CD4-positive, alpha-beta T cell (primary cell): Measurements from ENCODE around the gene DSCAML1. TPM values are rescaled to one million over a fixed set of nuclear protein-coding genes. Genes with fewer than 3 reads are reported as not detected.

Experiments used
- ATAC-seq: fragments of 200-7000 bp; cut with Tn5 transposase; one replicate; pipeline ENCODE4 v1.10.0; 2022; ENCODE audit warnings: mild to moderate bottlenecking; ENCODE audit not compliant: poor library complexity
- CTCF ChIA-PET: fragments of 350-600 bp; sonication (Branson Sonifier 250); formaldehyde crosslinking; loops from one replicate; lab custom pipeline; 2021; ENCODE audit warnings: antibody characterized with exemption, inconsistent platforms; lab: Charles Lee
- POLR2A ChIA-PET: fragments of 350-600 bp; sonication (Branson Sonifier 250); formaldehyde crosslinking; loops from one replicate; lab custom pipeline; 2021; ENCODE audit warnings: antibody characterized with exemption, inconsistent platforms; lab: Charles Lee
- DNase-seq, 14 experiments: peaks; one replicate each; pipeline ENCODE4 v3.0.0-alpha.2; 2013 to 2020; ENCODE audit warnings: mixed read lengths in 2 of 14
- H3K27ac ChIP-seq, 2 donors: one replicate each; pipeline versions ENCODE4 v1.5.1 to v1.7.0; 2013; ENCODE audit warnings: low read length in 2 of 2, low read depth in 1 of 2, mild to moderate bottlenecking in 1 of 2
- H3K27me3 ChIP-seq, 2 experiments: 1 replicate in 1 of 2; 2 replicates in 1 of 2; pipeline versions ENCODE4 v1.6.1 to v1.7.0; 2013; ENCODE audit warnings: low read length in 2 of 2, control low read depth in 1 of 2, mild to moderate bottlenecking in 1 of 2, moderate library complexity in 1 of 2; ENCODE audit not compliant: insufficient read depth in 2 of 2, control insufficient read depth in 1 of 2
- H3K36me3 ChIP-seq: one replicate; pipeline ENCODE4 v1.6.1; 2013; ENCODE audit warnings: low read length, control low read depth; ENCODE audit not compliant: insufficient read depth
- H3K4me1 ChIP-seq: one replicate; pipeline ENCODE4 v1.6.1; 2013; ENCODE audit warnings: low read length, control low read depth; ENCODE audit not compliant: insufficient read depth
- H3K4me3 ChIP-seq: one replicate; pipeline ENCODE4 v1.5.1; 2013; ENCODE audit warnings: mild to moderate bottlenecking, low read length, moderate library complexity
- H3K9me3 ChIP-seq, 2 experiments: 1 replicate in 1 of 2; 2 replicates in 1 of 2; pipeline versions ENCODE4 v1.6.1 to v1.7.0; 2013; ENCODE audit warnings: low read length in 2 of 2, mild to moderate bottlenecking in 2 of 2, control low read depth in 1 of 2, moderate library complexity in 1 of 2; ENCODE audit not compliant: control insufficient read depth in 1 of 2, insufficient read depth in 1 of 2
- H3K27ac Mint-ChIP-seq: one replicate; pipeline ENCODE4 v1.8.0; 2020; ENCODE audit warnings: mixed read lengths
- H3K27me3 Mint-ChIP-seq: one replicate; pipeline ENCODE4 v1.8.0; 2021; ENCODE audit warnings: mixed read lengths
- H3K36me3 Mint-ChIP-seq: one replicate; pipeline ENCODE4 v1.8.0; 2021; ENCODE audit warnings: low read depth, mixed read lengths
- H3K4me1 Mint-ChIP-seq: one replicate; pipeline ENCODE4 v1.8.0; 2021; ENCODE audit warnings: low read depth, mixed read lengths
- H3K4me3 Mint-ChIP-seq: one replicate; pipeline ENCODE4 v1.8.0; 2020; ENCODE audit warnings: mild to moderate bottlenecking, mixed read lengths
- H3K9me3 Mint-ChIP-seq: one replicate; pipeline ENCODE4 v1.8.0; 2020; ENCODE audit warnings: mixed read lengths
- intact Hi-C, 2 experiments: fragments of 100-400 bp; cut with DNase I in 1 of 2; cut with micrococcal nuclease in 1 of 2; formaldehyde crosslinking; loops; one replicate each; pipeline versions ENCODE4 v1.15.1 to v1.9.0; 2023 to 2025; cut with DNase I, micrococcal nuclease
- total RNA-seq, 174 experiments: library from RNA in 2 of 174; stranded (reverse) in 2 of 174; gene quantifications; one replicate each; pipeline ENCODE4 v1.2.3 and lab custom pipeline; 2021 to 2026
- TF ChIP-seq, protein P1 (sequence below): fragments of 200-600 bp; IDR thresholded peaks from one replicate; pipeline ENCODE4 v1.8.0; 2022; ENCODE audit warnings: antibody characterized with exemption, mild to moderate bottlenecking

The DSCAML1 gene
- total RNA-seq, 2 experiments from 2014 or later: 0.22 to 0.61 TPM

GRCh38 chr11:117509543-117509942, 287.5 kb downstream of the DSCAML1 start:
- Histone ChIP-seq H3K36me3 (no peaks in the 10 kb centered on the region), H3K4me1 (no peaks in the 10 kb centered on the region), H3K4me3 (no peak overlapping the region), H3K27ac (no peak overlapping the region), H3K9me3 (no peaks in the 10 kb centered on the region), H3K27me3 (peaks cover 0 to 2% of the 10 kb centered on the region in 2 experiments)
- ATAC-seq (no peak), DNase-seq (no peak)
- H3K27ac Mint-ChIP-seq: no peak overlapping the region
- H3K4me3 Mint-ChIP-seq: no peak overlapping the region
- H3K9me3 Mint-ChIP-seq: no peaks in the 10 kb centered on the region
- CTCF ChIA-PET: no interaction called here
- no peaks in the 10 kb centered on the region for H3K4me1 Mint-ChIP-seq
- no peaks in the 10 kb centered on the region for H3K27me3 Mint-ChIP-seq
- POLR2A ChIA-PET: no interaction called here
- no peaks in the 10 kb centered on the region for H3K36me3 Mint-ChIP-seq
- intact Hi-C loops: no loop called here
- TF ChIP-seq, protein P1, sequence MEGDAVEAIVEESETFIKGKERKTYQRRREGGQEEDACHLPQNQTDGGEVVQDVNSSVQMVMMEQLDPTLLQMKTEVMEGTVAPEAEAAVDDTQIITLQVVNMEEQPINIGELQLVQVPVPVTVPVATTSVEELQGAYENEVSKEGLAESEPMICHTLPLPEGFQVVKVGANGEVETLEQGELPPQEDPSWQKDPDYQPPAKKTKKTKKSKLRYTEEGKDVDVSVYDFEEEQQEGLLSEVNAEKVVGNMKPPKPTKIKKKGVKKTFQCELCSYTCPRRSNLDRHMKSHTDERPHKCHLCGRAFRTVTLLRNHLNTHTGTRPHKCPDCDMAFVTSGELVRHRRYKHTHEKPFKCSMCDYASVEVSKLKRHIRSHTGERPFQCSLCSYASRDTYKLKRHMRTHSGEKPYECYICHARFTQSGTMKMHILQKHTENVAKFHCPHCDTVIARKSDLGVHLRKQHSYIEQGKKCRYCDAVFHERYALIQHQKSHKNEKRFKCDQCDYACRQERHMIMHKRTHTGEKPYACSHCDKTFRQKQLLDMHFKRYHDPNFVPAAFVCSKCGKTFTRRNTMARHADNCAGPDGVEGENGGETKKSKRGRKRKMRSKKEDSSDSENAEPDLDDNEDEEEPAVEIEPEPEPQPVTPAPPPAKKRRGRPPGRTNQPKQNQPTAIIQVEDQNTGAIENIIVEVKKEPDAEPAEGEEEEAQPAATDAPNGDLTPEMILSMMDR: no peak

DNA sequence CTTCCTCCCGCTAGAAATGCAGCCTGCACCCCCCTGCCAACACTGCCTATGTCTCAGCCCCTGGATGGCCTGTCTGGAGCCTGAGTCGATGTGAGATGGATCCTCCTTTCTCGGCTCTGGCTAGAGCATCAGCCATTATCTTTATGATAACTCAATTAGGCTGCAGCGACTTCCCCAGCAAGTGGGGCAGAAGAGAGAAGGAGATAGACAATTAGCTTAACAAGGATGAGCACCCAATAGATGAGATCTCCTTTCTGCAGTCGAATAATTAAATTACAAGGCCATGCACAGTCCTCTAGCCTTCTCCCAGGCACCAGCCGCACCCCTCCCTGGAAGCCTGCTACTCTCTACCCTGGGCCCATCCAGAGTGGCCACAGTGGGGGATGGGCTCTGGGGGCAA, 290.0 kb downstream of the DSCAML1 start:
- Mint-ChIP-seq H3K4me1 (no peaks in the 10 kb centered on the region), H3K27me3 (peaks cover 3% of the 10 kb centered on the region), H3K4me3 (no peak overlapping the region), H3K9me3 (no peaks in the 10 kb centered on the region), H3K27ac (no peak overlapping the region), H3K36me3 (no peaks in the 10 kb centered on the region)
- intact Hi-C loops: no loop called here
- no peaks in the 10 kb centered on the region for H3K4me1 ChIP-seq
- TF ChIP-seq, protein P1: no peak
- DNase-seq (no peak), ATAC-seq (no peak)
- POLR2A ChIA-PET: no interaction called here
- peaks cover 0 to 5% of the 10 kb centered on the region in 2 experiments for H3K9me3 ChIP-seq
- H3K36me3 ChIP-seq: no peaks in the 10 kb centered on the region
- H3K27me3 ChIP-seq: peaks cover 0 to 2% of the 10 kb centered on the region in 2 experiments
- CTCF ChIA-PET: no interaction called here
- no peak overlapping the region for H3K4me3 ChIP-seq
- H3K27ac ChIP-seq: no peak overlapping the region

DNA sequence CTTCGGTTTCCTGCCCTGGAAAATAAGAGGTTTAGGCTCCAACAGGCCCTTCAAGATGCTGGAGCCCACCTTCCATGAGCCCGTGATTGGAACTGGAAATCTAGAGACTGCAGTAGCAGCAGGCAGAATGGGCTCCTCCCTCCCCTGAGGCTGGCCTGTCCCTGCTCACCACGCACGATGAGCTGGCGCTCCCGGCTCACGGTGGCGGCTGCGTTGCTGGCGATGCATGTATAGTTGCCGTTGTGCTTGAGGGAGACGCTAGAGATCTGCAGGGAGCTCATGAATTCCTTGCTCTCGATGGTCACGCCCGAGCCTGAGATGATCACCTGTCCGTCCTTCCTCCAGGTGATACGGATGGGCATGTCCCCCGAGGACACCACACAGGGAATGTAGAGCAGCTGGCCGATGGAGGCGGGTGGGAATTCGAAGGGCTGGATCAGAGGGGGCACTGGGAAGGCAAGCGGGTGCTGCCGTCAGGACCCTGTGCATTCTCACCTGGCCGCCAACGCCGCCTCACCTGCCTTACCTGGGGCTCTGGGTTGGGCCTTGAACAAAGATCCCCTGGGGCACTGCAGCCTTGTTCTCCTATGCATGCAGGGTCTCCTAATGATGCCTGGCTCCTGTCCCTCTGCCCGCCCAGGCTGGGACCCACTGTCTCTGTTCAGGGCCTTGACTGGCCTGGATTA, 291.6 kb downstream of the DSCAML1 start:
- H3K9me3 Mint-ChIP-seq: no peaks in the 10 kb centered on the region
- POLR2A ChIA-PET: no interaction called here
- Histone ChIP-seq H3K27ac (no peak overlapping the region), H3K9me3 (peaks cover 0 to 5% of the 10 kb centered on the region in 2 experiments), H3K27me3 (no peaks in the 10 kb centered on the region), H3K4me1 (no peaks in the 10 kb centered on the region), H3K36me3 (no peaks in the 10 kb centered on the region), H3K4me3 (no peak overlapping the region)
- CTCF ChIA-PET: no interaction called here
- no peaks in the 10 kb centered on the region for H3K4me1 Mint-ChIP-seq
- H3K36me3 Mint-ChIP-seq: no peaks in the 10 kb centered on the region
- ATAC-seq (no peak), DNase-seq (no peak)
- H3K4me3 Mint-ChIP-seq: no peak overlapping the region
- intact Hi-C loops: no loop called here
- H3K27me3 Mint-ChIP-seq: peaks cover 3% of the 10 kb centered on the region
- TF ChIP-seq, protein P1: no peak
- no peak overlapping the region for H3K27ac Mint-ChIP-seq
